Measurements from ENCODE around the gene SLC39A6. TPM values are rescaled to one million over a fixed set of nuclear protein-coding genes. Genes with fewer than 3 reads are reported as not detected.

Gene SLC39A6
- total RNA-seq, result 144 and 166 TPM in 2 replicates

GRCh38 chr18:36129300-36130038 lies at the start of gene SLC39A6, which contains the start of gene ELP2:
TSS of gene SLC39A6 (minus strand) at chr18:36129340. CDS start at chr18:36127007, 2,333 bp downstream.
TSS of gene ELP2 (plus strand) at chr18:36129899. CDS start at chr18:36129934, 35 bp downstream.

GRCh38 chr18:36067055-36067957 lies 61.8 kb downstream of the SLC39A6 start, which contains the start of gene RPRD1A:
TSS of gene RPRD1A (minus strand) at chr18:36067559. CDS start at chr18:36067404, 155 bp downstream.

Other genes with a start within 250 kb of the SLC39A6 start
- gene RPRD1A, start 61.8 kb downstream of the SLC39A6 start, total RNA-seq, result 33.0 and 41.7 TPM in 2 replicates
- gene ELP2, start 559 bp upstream of the SLC39A6 start, total RNA-seq, result 267 and 281 TPM in 2 replicates
- gene MOCOS, start 58.2 kb upstream of the SLC39A6 start, total RNA-seq, result 10.9 and 11.0 TPM in 2 replicates
- 6.1 and 16.9 TPM in 2 replicates for gene FHOD3, start 168.4 kb upstream of the SLC39A6 start, total RNA-seq